ENCODE data around the gene B3GAT1.

DNA sequence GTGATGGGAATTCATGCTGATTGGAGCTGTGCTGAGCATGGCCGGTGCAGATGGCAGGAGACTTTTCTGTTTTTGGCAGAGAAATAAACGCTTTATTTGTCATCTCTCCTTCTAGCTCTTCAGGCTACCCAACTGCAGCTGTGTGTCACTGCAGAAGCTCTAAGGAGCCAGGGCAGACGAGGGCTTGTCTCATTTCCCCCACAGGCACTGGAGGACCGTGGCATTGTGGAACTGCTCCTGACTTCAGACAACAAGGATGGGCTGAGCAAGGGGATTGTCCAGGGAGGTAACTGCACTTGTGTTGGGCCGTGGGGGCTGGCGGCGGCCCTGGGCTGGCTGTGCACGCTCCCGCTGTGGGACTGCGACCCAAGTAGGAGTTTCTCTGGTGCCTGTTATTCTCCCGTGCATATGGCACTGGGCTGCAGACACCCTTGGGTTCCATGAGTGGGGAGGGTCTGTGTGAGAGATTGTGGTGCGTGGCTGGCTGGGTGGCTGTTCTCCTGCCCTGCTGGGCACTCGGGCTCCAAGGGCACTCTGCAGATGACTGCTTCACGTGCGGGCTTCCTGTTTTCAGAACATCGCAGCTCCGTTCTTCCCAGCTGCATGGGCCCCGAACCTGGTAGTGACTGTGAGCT, 53.1 kb downstream of the B3GAT1 start:
- TF ChIP-seq EZH2 (IDR thresholded peaks at IDR 0.05; ENCODE audit: insufficient read depth, poor library complexity, severe bottlenecking) (no peak), EZH2phosphoT487 (IDR thresholded peaks at IDR 0.05; ENCODE audit: insufficient read depth, low read depth) (no peak)

All from GM23248 (cell line).